Astrocyte of the cerebellum (primary cell): ENCODE measurements around the gene CHCHD4.

ENCODE experiments used
- DNase-seq: peaks from one replicate; pipeline ENCODE4 v3.0.0-alpha.2; 2011; ENCODE audit warnings: low read depth
- H3K4me3 ChIP-seq: 2 replicates; pipeline ENCODE4 v1.5.1; 2011; ENCODE audit warnings: mild to moderate bottlenecking, low read depth, low read length, moderate library complexity
- in situ Hi-C: cut with HindIII; loops from 2 replicates; pipeline ENCODE4 v1.10.0; 2017; ENCODE audit warnings: low sequenced_read_pairs
- TF ChIP-seq, protein P1 (sequence below): IDR thresholded peaks from 2 replicates; pipeline ENCODE4 v1.5.1; 2012; ENCODE audit warnings: low read length, low read depth, moderate library complexity, mild to moderate bottlenecking; ENCODE audit errors: missing control alignments

CHCHD4 gene

DNA sequence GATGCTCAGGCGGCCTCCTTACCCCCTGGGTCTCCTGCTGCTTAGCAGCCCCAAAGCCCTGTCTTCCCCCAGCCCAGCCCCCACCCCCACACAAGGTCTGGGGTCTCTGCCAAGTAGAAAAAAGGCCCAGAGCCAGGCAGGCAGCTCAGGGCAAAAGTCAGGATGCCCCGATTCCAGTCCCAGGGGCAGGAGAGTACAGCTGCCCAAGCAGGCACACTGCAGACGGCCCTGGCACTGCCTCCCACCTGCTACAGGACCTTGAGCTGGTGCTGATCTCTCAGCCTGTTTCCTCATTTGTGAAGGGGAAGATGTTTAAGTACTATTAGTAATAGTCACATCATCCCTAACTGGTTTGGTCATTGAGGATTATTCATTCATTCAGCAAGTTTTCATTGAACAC lies 12.8 kb upstream of the CHCHD4 start:
- in situ Hi-C loops: no loop called here
- TF ChIP-seq, protein P1, sequence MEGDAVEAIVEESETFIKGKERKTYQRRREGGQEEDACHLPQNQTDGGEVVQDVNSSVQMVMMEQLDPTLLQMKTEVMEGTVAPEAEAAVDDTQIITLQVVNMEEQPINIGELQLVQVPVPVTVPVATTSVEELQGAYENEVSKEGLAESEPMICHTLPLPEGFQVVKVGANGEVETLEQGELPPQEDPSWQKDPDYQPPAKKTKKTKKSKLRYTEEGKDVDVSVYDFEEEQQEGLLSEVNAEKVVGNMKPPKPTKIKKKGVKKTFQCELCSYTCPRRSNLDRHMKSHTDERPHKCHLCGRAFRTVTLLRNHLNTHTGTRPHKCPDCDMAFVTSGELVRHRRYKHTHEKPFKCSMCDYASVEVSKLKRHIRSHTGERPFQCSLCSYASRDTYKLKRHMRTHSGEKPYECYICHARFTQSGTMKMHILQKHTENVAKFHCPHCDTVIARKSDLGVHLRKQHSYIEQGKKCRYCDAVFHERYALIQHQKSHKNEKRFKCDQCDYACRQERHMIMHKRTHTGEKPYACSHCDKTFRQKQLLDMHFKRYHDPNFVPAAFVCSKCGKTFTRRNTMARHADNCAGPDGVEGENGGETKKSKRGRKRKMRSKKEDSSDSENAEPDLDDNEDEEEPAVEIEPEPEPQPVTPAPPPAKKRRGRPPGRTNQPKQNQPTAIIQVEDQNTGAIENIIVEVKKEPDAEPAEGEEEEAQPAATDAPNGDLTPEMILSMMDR: no peak
- no peak overlapping the region for H3K4me3 ChIP-seq
- no peak for DNase-seq

DNA sequence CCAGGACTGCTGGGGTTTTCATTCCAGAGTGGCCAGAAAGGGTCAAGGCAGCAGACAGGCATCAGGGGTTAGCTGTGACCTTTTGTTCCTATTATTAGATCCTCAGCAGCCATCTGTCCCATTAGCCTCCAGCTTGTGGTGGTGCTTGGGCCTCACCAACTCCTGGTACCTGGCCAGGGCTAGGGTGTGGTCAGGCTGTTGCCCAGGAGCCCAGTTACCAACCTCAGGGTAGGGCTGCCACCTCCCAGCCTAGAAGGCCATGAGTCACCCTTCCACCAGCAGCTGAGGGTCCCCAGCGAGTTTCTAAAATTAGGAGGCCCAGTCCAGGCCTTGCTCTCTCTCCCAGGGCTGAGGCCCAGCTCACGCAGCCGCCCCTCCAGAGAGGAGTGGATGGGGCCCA lies 12.3 kb upstream of the CHCHD4 start:
- DNase-seq: no peak
- TF ChIP-seq, protein P1: no peak
- in situ Hi-C loops: no loop called here
- H3K4me3 ChIP-seq: no peak overlapping the region

DNA sequence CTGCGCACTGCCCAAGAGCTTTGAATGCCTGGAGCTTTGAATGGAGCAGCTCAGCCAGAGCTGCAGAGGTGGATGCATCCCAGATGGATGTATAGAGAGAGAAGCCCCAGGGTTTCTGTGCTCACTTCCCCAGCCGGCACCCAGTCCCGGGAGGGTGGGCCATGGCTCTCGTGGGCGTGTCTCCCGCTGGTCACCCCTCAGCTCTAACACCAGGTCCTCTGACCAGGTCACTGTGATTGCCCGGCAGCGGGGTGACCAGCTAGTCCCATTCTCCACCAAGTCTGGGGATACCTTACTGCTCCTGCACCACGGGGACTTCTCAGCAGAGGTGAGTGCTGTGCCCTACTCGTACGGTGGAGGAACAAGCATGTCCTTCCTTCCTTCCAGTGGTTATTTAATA lies 10.9 kb upstream of the CHCHD4 start:
- in situ Hi-C loops: no loop called here
- H3K4me3 ChIP-seq: no peak overlapping the region
- TF ChIP-seq, protein P1: no peak
- DNase-seq: no peak

DNA sequence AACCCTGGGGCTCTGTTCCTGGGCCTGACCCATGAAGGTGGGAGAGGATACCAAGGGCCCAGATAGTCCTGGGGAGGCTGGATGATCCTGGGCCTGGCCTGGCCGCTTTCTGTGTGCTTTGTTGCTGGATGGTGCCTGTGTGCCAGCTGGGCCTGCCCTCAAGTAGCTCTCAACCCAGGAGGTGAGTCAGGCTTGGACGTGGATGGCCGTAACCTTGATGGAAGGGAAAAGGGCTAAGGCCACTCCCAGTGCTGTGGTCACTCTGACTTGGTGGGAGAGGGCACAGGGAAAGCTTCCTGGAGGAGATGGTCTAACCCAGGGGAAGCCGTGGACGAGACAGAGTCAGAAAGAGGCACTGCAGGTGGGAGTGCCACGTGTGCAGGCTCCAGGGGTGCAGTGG lies 9.6 kb upstream of the CHCHD4 start:
- no peak for DNase-seq
- H3K4me3 ChIP-seq: no peak overlapping the region
- TF ChIP-seq, protein P1: no peak
- in situ Hi-C loops: no loop called here

DNA sequence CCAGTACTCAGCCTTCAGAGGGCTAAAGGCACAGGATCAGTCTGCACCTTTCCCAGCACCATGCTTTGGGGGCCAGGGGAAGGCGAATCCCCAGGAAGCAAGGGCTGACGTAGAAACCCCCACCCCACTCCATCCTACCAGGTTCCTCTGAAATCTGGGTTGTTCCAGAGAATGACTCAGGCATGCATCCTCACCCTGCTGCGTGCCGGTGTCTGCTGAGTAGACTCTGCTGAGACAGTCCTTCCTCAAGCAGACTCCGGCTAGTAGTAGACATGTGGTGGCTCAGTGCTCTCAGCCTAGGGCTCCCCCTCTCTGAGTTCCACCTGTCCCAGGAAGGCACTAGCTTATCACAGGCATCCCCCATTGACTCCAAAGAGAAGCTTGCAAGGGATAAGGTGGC lies 9.2 kb upstream of the CHCHD4 start:
- no peak for DNase-seq
- in situ Hi-C loops: no loop called here
- TF ChIP-seq, protein P1: no peak
- H3K4me3 ChIP-seq: no peak overlapping the region

DNA sequence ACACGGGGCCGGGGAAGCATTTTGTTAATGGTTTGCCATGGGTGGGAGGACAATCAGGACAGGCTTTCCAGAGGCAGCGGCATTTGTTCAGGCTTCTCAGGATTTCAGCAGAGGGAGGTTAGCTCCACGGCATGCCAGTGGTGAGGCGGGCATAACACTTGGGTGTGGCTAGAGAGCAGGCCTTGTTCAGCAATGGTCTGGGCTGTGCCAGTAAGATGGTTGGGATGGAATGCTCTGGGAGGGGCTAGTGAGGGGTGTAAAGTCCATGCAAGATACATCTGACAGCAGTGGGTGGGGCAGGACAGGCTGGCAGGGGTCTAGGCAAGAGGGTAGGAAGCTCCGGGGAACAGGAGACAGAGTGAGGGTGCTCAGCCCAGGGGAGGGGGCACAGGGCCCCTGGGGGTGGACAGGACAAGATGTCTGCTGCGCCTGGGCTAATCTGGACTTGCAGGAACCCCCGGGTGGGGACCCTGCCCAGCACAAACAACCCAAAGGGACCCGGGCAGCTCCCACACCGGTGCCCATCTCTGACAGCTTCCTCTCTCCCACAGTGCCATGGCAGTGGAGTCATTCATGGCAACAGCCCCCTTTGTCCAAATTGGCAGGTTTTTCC lies 8.6 kb upstream of the CHCHD4 start:
- in situ Hi-C loops: no loop called here
- H3K4me3 ChIP-seq: no peak overlapping the region
- DNase-seq: no peak
- TF ChIP-seq, protein P1: no peak
